B cell (primary cell): ENCODE measurements around the gene PROCA1. TPM values are rescaled to one million over a fixed set of nuclear protein-coding genes. Genes with fewer than 3 reads are reported as not detected.

Experiments
- ATAC-seq: fragments of 200-7000 bp; cut with Tn5 transposase; one replicate; pipeline ENCODE4 v1.10.0; 2021; ENCODE audit warnings: low read depth, mild to moderate bottlenecking, moderate number of reproducible peaks, moderate library complexity
- CTCF ChIA-PET: fragments of 350-600 bp; sonication (Branson Sonifier 250); formaldehyde crosslinking; loops from one replicate; lab custom pipeline; 2021; ENCODE audit warnings: antibody characterized with exemption, inconsistent platforms; lab: Charles Lee
- POLR2A ChIA-PET: fragments of 350-600 bp; sonication (Branson Sonifier 250); formaldehyde crosslinking; loops from one replicate; lab custom pipeline; 2021; ENCODE audit warnings: antibody characterized with exemption; lab: Charles Lee
- DNase-seq: peaks from one replicate; pipeline ENCODE4 v3.0.0; 2013
- H2AFZ ChIP-seq: 2 replicates; pipeline ENCODE4 v1.6.1; 2012; ENCODE audit warnings: mild to moderate bottlenecking, low read depth, low read length; ENCODE audit not compliant: insufficient read depth, poor library complexity, severe bottlenecking
- H3K27ac ChIP-seq, 2 donors: 1 replicate in 1 of 2; 2 replicates in 1 of 2; pipeline ENCODE4 v1.5.1; 2012 to 2013; ENCODE audit warnings: low read length in 2 of 2, mild to moderate bottlenecking in 2 of 2, moderate library complexity in 1 of 2
- H3K27me3 ChIP-seq, 4 experiments: fragments of 200-600 bp in 1 of 4; sonication (generic) in 1 of 4; replicated peaks in 1 of 4; 1 replicate in 2 of 4; 2 replicates in 2 of 4; pipeline versions ENCODE4 v1.6.1 to v1.7.0; 2013 to 2016; ENCODE audit warnings: low read length in 3 of 4, mild to moderate bottlenecking in 2 of 4, mixed read lengths in 1 of 4, moderate library complexity in 1 of 4; ENCODE audit not compliant: insufficient read depth in 4 of 4, control insufficient read depth in 3 of 4; ENCODE audit errors: control extremely low read depth in 1 of 4
- H3K36me3 ChIP-seq, 2 experiments: replicated peaks in 1 of 2; 1 replicate in 1 of 2; 2 replicates in 1 of 2; pipeline versions ENCODE4 v1.6.1 to v1.7.1; 2013; ENCODE audit warnings: low read length in 1 of 2; ENCODE audit not compliant: insufficient read depth in 2 of 2, control insufficient read depth in 1 of 2; ENCODE audit errors: control extremely low read depth in 1 of 2, extremely low read depth in 1 of 2
- H3K4me1 ChIP-seq, 2 donors: fragments of 200-600 bp in 1 of 2; sonication (generic) in 1 of 2; 1 replicate in 1 of 2; 2 replicates in 1 of 2; pipeline versions ENCODE4 v1.5.1 to v1.6.1; 2013 to 2017; ENCODE audit warnings: low read length in 2 of 2; ENCODE audit not compliant: control insufficient read depth in 2 of 2, insufficient read depth in 2 of 2
- H3K4me2 ChIP-seq: replicated peaks from 2 replicates; pipeline ENCODE3; 2012; ENCODE audit warnings: mild to moderate bottlenecking, low read depth, low read length; ENCODE audit not compliant: poor library complexity, severe bottlenecking
- H3K4me3 ChIP-seq, 5 experiments: fragments of 200-600 bp in 1 of 5; sonication (generic) in 1 of 5; 1 replicate in 3 of 5; 2 replicates in 2 of 5; pipeline versions ENCODE4 v1.5.1 to v1.7.0; 2011 to 2016; ENCODE audit warnings: low read length in 4 of 5, mild to moderate bottlenecking in 4 of 5, low read depth in 2 of 5, control low read depth in 1 of 5, moderate library complexity in 1 of 5; ENCODE audit not compliant: insufficient read depth in 1 of 5; ENCODE audit errors: control extremely low read depth in 1 of 5, extremely low read depth in 1 of 5
- H3K79me2 ChIP-seq: fragments of 200-600 bp; sonication (generic); one replicate; pipeline ENCODE4 v1.6.0; 2016; ENCODE audit warnings: low read length; ENCODE audit not compliant: control insufficient read depth, insufficient read depth
- H3K9ac ChIP-seq: fragments of 200-600 bp; sonication (generic); 2 replicates; pipeline ENCODE4 v1.6.1; 2017; ENCODE audit warnings: mild to moderate bottlenecking, low read length, moderate library complexity
- H3K9me3 ChIP-seq, 3 donors: one replicate each; pipeline versions ENCODE4 v1.6.1 to v1.7.1; 2013; ENCODE audit warnings: low read length in 2 of 3; ENCODE audit not compliant: control insufficient read depth in 2 of 3, insufficient read depth in 1 of 3; ENCODE audit errors: control extremely low read depth in 1 of 3
- H4K20me1 ChIP-seq: 2 replicates; pipeline ENCODE4 v1.6.0; 2012; ENCODE audit warnings: mild to moderate bottlenecking, low read length; ENCODE audit not compliant: insufficient read depth, control insufficient read depth, poor library complexity, severe bottlenecking
- H3K27ac Mint-ChIP-seq: one replicate; pipeline ENCODE4 v1.8.0; 2021; ENCODE audit warnings: mixed read lengths
- H3K27me3 Mint-ChIP-seq: one replicate; pipeline ENCODE4 v1.8.0; 2021; ENCODE audit warnings: mixed read lengths
- H3K4me1 Mint-ChIP-seq: one replicate; pipeline ENCODE4 v1.8.0; 2021; ENCODE audit warnings: mixed read lengths
- H3K4me3 Mint-ChIP-seq: one replicate; pipeline ENCODE4 v1.8.0; 2021; ENCODE audit warnings: mixed read lengths
- H3K9me3 Mint-ChIP-seq: one replicate; pipeline ENCODE4 v1.8.0; 2022; ENCODE audit warnings: mixed read lengths; ENCODE audit not compliant: insufficient read depth
- CTCF ChIP-seq: fragments of 200-600 bp; IDR thresholded peaks from one replicate; pipeline ENCODE4 v1.8.0; 2022; ENCODE audit warnings: antibody characterized with exemption, mild to moderate bottlenecking
- EZH2 ChIP-seq: IDR thresholded peaks from 2 replicates; pipeline ENCODE4 v1.6.1; 2012; ENCODE audit warnings: borderline replicate concordance, low read depth, mild to moderate bottlenecking, moderate library complexity, low read length; ENCODE audit not compliant: insufficient read depth, poor library complexity, severe bottlenecking
- WGBS: methylation state at CpG from one replicate; pipeline ENCODE4 v1.1.5; 2013; ENCODE audit warnings: missing lambda C conversion rate; ENCODE audit not compliant: insufficient coverage; 5-methylcytosine and 5-hydroxymethylcytosine counted together
- intact Hi-C: fragments of 100-400 bp; cut with micrococcal nuclease; formaldehyde crosslinking; loops from one replicate; pipeline ENCODE4 v1.10.0; 2022
- polyA plus RNA-seq: library from polyadenylated mRNA; depleted of rRNA; stranded (reverse); fragments of >200 nt; gene quantifications from 2 replicates; pipeline ENCODE4 v1.2.3, GENCODE V29; 2012
- total RNA-seq, 2 donors: library from RNA; stranded (reverse); fragments of 120-200 nt in 1 of 2; gene quantifications; 1 replicate in 1 of 2; 2 replicates in 1 of 2; pipeline versions ENCODE4 v1.2.3 to v1.2.4, GENCODE V29; 2013 to 2022

PROCA1 gene
- total and polyA plus RNA-seq, 2 donors (not counting 1 experiment from before 2014, with no cell fraction given), result 7.4 to 26.8 TPM

- WGBS, result 100% methylated on average over 3 of the region's 3 CpGs
- Mint-ChIP-seq H3K4me3 (no peak overlapping the region), H3K4me1 (no peaks in the 10 kb centered on the region), H3K9me3 (no peaks in the 10 kb centered on the region), H3K27ac (no peak overlapping the region), H3K27me3 (no peaks in the 10 kb centered on the region)
- intact Hi-C loops, result no loop called here
- no peak overlapping the region for H3K27ac ChIP-seq
- DNase-seq, result no peak
- H3K4me2 ChIP-seq, result no peak overlapping the region
- H3K9me3 ChIP-seq, result no peaks in the 10 kb centered on the region
- H2AFZ ChIP-seq, result no peak overlapping the region
- H4K20me1 ChIP-seq, result peaks cover 7% of the 10 kb centered on the region
- no peak overlapping the region for H3K9ac ChIP-seq
- ChIA-PET POLR2A (no interaction called here), CTCF (no interaction called here)
- no peak overlapping the region for H3K4me3 ChIP-seq
- no peak for TF ChIP-seq CTCF
- TF ChIP-seq EZH2, result no peak
- H3K79me2 ChIP-seq, result no peaks in the 10 kb centered on the region
- ATAC-seq, result no peak
- H3K36me3 ChIP-seq, result peaks cover 14 to 94% of the 10 kb centered on the region in 2 experiments
- H3K4me1 ChIP-seq, result no peaks in the 10 kb centered on the region
- no peaks in the 10 kb centered on the region for H3K27me3 ChIP-seq
Measured at GRCh38 chr17:28684963-28685362, 26.7 kb downstream of the PROCA1 start.

GRCh38 chr17:28682655-28683054 is 29.0 kb downstream of the PROCA1 start:
- Mint-ChIP-seq H3K27ac (no peak overlapping the region), H3K4me1 (no peaks in the 10 kb centered on the region), H3K4me3 (no peak overlapping the region), H3K9me3 (no peaks in the 10 kb centered on the region), H3K27me3 (no peaks in the 10 kb centered on the region)
- DNase-seq, result no peak
- 99% methylated on average over 11 of the region's 11 CpGs for WGBS
- no peak overlapping the region for H3K9ac ChIP-seq
- no peak overlapping the region for H3K4me3 ChIP-seq
- ChIA-PET CTCF (no interaction called here), POLR2A (no interaction called here)
- no peak overlapping the region for H3K27ac ChIP-seq
- no peaks in the 10 kb centered on the region for H3K79me2 ChIP-seq
- H3K36me3 ChIP-seq, result peaks cover 6 to 94% of the 10 kb centered on the region in 2 experiments
- TF ChIP-seq EZH2, result no peak
- no peak for TF ChIP-seq CTCF
- H2AFZ ChIP-seq, result no peak overlapping the region
- ATAC-seq, result no peak
- H4K20me1 ChIP-seq, result no peaks in the 10 kb centered on the region
- H3K9me3 ChIP-seq, result no peaks in the 10 kb centered on the region
- intact Hi-C loops, result no loop called here
- no peaks in the 10 kb centered on the region for H3K4me1 ChIP-seq
- H3K4me2 ChIP-seq, result no peak overlapping the region
- H3K27me3 ChIP-seq, result no peaks in the 10 kb centered on the region
